GM21367 (cell line): ENCODE data around the gene PDE9A.
"Not testable (repeated sequence)": the region's sequence is repeated elsewhere in the genome, so short reads cannot be mapped to it uniquely, and the experiment has no call there.

Source experiments
- ATAC-seq: cut with Tn5 transposase; IDR thresholded peaks from one replicate; pipeline ENCODE4 v1.9.1; 2021; ENCODE audit not compliant: unreplicated experiment

PDE9A gene

DNA sequence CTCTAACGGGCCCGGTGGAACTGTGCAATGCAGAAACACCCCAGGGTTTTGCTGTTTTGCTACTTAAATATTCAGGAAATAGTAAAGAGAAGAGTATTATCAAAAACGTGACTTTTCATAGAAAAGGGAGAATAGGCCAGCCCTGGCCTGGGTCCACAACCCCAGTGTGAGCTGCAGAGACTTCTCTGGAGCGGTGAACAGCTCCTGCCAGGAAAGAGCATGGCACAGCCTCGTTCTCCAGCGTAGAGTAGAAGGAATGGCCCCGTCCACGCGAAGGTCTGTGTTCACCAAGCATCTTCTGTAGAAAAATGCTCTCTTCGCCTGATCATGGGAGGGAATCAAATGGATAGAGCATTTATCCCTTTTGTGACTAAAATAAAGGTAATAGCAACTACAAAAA lies 51.4 kb downstream of the PDE9A start:
- no peak for ATAC-seq

DNA sequence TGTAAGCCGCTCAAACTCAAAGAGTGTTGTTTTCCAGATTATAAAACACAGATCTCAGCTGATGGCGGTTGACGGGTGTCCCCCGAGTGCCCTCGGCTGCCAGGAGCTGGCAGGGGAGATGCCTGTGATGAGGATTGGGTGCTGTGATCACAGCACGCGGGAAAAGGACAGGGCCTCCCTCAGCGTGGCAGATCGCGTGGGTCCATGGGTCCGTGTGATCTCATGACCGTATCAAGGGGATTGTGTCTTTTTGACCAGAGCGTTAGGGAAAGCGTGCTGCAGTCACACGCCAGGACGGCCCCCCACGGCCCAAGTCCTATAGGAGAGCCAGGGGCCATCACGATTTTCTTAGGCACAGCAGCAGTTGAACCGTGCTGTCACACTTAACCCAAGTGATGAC lies 51.9 kb downstream of the PDE9A start:
- no peak for ATAC-seq

DNA sequence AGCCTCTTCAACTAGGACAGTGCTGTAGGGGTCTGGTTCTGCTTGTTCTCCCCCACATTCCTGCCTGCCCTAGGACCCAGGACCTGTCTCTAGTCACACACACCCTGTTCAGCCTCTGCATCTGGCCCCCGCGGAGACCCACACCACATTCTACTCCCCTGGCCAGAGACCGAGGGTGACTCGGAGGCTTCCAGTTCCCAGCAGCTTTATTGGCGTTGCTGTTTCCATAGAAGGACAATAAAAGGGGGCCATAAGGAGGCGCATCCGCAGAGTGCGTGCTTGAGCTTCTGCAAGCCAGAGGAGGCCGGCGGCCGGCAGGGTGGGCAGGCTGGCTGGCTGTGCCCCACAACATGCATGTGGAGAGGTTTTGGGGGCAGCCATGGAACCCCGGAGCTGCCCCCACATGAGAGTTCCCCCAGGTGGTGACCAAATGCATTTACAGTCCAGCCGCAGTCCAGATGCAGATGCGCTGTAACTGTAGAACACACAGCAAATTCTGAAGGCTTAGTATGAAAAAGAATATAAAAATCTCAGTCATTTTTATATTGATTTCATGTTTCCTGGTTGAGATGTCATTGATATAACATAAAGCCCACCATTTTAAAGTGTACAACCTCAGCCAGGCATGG lies 52.4 kb downstream of the PDE9A start:
- no peak for ATAC-seq

DNA sequence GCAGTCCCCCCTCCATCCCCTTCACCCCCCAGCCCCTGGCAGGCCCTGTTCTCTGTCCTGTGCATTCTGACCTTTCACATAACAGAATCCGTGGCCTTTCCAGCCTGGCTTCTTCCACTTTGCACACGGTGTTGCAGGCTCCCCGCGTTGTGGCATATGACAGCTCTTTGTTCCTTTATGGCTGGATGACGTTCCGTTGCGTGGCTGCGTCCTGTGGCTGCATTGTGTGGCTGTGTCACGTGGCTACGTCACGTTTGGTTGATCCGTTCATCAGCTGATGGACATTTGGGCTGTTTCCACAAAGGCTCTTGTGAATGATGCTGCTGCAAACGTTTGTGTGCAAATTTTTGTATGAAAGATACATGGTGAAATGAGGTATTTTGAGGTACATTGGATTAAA lies 53.3 kb downstream of the PDE9A start:
- ATAC-seq: no peak

DNA sequence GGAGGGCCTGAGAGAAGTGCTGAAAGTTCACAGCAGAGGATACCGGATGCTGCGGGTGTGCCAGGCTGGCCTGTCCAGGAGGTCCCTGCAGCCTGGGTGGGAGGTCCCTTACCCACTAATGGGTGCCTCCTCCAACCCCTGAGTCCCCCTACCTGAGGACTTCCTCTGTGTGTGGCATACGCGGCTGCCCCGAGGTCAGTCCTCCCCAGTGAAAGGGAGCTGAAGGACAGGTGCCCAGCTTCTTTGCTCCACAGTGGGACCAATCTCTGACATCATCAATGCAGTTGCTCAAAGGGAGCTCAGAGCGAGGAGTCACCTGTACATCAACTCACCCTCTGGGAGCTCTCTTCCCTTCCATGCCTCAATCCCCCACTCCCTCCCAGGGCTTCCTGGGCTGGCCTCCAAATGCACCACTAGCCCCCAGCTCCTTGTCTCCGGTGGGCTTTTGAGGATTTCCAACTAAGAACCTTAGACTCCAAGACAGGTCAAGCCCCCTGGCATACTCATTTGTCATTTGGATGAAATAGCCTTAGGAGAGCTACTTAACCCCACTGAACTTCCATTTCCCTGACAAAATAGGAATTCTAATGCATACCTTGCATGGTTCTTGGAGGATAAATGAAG lies 53.9 kb downstream of the PDE9A start:
- no peak for ATAC-seq

DNA sequence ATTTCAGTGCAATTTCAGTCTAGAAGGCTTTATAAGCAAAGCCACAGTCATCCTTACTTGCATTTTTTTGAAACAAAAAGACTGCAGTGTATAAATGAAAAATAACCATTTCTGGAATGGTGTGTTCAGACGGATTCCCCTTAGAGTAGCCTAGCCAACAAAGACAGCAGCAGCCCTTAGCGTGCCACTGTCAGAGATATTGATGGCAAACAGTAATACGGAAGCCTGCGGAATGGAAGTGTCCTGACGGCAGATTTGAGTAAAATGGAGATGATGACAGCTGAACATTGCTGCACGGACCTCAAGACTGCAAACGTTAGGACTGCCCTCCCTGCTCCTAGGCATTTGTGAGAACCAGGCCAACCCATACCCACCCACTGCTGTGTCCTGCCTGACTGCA lies 54.7 kb downstream of the PDE9A start:
- no peak for ATAC-seq

DNA sequence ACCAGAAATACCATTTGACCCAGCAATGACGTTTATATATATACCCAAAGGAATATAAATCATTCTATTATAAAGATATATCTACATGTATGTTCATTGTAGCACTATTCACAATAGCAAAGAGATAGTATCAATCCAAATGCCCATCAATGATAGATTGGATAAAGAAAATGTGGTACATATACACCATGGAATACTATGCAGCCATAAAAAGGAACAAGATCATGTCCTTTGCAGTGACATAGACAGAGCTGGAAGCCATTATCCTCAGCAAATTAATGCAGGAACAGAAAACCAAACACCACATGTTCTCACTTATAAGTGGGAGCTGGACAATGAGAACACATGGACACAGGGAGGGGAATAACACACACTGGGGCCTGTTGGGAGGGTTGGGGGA lies 55.5 kb downstream of the PDE9A start:
- not testable (repeated sequence) for ATAC-seq

DNA sequence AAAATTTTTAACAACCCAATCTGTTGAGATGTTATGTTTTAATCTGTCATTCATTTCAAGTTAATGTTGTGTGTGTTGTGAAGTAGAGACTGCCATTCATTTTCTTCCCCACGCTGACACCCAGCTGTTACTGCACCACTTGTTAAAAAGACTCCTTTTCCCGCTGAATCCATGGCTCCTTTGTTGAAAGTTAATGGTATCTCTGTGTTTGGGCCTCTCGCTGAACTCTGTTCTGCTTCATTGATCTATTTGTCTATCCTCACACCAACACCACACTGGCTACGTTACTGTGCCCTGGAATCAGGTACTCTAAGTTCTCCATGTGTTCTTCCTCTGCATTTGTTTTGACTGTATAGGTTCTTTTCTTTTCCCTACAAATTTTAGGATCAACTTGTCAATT lies 58.2 kb downstream of the PDE9A start:
- no peak for ATAC-seq

DNA sequence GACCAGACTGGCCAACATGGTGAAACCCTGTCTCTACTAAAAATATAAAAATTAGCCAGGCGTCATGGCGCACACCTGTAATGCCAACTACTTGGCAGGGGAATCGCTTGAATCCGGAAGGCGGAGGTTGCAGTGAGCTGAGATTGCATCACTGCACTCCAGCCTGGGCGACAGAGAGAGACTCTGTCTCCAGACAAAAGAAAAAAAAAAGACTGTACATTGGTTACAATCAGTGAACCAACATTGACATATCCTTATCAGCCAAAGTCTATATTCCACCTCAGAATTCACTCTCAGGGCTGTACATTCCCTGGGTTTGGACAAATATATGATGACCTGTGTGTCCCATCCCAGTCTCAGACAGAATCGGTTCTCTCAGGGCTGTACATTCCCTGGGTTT lies 62.0 kb downstream of the PDE9A start:
- not testable (repeated sequence) for ATAC-seq

DNA sequence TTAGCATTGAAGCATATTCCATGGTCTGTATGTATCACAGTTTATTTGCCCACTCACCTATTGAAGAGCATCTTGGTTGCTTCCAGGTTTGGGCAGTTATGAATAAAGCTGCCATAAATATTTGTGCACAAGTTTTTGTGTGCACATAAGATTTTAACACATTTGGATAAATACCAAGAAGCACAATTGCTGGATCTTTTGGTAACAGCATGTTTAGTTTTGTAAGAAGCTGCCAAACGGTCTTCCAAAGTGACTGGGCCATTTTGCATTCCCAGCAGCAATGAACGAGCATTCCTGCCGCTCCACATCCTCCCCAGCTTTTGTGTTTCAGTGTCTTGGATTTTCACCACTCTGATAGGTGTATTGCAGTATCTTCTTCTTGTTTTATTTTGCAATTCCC lies 62.7 kb downstream of the PDE9A start:
- no peak for ATAC-seq

DNA sequence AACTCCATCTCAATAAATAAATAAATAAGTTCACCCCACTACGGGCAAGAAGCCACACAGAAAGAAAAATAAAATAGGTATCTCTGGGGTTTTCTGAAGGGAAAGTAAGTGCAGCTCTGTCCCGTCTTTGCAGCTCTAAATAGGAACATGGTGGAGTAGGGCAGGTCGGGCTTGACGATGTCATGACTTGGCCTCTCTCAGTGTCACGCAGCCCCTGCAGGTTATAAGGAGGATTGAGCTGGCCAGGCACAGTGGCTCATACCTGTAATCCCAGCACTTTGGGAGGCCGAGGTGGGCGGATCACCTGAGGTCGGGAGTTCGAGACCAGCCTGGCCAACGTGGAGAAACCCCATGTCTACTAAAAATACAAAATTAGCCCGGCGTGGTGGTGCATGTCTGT lies 67.1 kb downstream of the PDE9A start:
- ATAC-seq: not testable (repeated sequence)

DNA sequence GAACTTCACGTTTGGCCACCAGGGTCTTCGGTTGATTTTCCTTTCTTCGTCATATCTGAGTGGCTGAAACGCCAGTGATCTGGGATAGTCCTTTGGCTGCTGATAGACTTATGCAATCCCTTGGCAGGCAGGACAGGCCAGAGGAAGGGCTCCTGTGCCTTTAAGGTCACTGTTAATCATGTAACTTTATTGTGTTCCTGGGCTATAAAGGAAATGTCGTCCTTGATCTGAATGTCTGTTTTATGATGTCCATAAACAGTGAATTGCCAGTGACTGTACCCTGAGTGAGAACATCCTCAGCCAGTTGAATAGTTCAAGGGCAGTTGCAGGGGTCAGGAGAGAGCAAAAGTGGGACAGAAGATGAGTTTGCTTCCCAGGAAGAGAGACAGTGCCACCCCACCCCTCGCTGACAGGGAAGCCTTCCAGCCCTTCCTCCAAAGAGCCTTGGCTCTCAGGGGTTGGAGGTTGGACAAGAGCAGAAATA lies 68.0 kb downstream of the PDE9A start:
- ATAC-seq: no peak

DNA sequence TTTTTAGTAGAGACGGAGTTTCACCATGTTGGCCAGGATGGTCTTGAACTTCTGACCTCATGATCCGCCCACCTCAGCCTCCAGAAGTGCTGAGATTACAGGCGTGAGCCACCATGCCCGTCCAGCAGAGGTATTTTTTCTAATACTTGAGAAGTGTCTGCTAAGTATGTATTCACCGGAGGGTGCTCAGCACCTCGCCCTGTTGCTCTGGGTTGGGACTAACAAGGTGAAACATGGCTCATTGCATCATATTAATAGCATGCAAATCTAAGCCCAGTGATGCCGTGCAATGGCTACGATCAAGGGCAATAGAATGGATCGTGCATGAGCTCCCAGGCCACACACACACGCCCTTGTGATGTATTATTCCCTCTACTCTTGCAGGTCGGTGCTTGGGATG lies 68.7 kb downstream of the PDE9A start:
- ATAC-seq: no peak

DNA sequence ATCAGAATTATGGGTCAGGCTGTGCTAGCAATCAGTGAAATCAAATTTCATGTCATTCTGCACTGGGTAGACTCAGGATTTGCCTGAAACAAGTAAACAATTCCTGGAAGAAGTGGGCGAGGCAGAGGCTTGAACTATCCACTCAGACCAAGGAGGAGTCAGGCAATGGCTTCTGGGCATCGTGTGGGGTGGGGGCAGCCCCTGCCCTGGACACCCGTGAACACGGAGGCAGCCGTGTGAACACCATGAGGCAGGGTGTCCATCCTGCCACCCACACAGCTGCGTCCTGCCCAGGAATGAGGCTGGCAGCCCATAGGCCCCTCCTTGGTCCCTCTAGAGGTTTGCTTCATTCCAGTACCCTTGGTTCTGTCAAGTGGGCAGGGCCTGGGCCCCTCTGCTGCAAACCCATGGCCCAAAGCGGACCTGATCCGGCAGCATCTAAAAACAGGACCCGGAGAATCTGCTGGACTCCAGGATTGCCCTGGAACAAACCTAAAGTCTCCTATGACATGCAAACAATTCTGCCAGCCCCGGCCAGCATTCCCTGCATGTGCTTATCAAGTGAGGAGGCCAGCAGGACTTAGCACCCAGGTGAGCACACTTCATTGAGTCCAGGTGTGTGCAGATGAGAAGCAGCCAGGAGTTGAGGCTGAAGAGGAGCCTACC lies 69.5 kb downstream of the PDE9A start:
- no peak for ATAC-seq

DNA sequence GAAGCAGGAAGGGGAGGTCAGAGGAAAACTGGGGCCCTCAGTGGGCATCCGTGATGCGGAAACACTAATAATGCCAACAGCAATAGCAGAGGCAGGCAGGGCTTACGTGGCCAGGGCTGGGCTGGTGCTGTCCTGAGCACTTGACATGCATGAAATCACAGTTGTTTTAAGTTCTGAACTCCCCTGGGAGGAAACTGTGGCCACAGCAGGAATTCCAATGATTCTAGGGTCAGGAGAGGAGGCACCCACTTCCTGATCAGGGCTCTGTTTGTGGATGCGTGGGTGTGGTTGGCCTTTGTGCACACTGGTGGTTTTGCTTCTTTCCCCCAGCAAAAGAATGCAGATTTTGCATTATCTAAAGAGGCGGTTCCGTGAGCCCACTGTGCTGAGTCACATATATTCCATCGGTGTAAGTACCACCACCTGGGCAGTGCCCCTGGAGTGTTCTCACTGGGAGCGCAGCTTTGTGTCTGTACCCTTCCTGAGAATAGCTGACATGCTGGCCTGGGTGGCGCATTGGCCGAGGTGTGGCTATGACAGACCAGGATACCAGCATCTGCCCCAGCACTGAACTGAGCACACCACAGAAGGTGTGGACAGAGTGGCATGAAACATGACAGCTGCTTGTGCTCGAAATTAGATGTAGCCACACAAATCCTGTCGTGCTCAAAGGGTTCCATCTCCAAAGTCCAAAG lies 71.0 kb downstream of the PDE9A start:
- ATAC-seq: no peak

DNA sequence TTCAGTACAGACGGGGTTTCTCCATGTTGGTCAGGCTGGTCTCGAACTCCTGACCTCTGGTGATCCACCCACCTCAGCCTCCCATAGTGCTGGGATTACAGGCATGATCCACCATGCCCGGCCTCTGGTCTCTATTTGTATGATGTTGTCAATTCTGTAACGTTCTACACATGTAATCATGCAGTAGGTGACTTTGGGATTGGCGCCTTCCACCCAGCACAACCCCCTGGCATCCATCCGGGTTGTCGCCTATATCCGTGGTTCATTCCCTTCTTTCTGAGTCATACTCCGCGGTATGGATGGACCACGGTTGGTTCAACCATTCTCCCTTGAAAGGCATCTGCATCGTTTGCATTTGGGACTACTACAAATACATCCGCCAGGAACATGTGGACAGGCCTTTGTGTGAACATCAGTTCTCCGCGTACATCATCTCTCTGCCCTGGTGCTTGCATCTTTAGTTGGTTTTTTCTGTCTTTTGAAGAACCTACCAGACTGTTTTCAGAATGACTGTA lies 72.1 kb downstream of the PDE9A start:
- ATAC-seq: no peak

DNA sequence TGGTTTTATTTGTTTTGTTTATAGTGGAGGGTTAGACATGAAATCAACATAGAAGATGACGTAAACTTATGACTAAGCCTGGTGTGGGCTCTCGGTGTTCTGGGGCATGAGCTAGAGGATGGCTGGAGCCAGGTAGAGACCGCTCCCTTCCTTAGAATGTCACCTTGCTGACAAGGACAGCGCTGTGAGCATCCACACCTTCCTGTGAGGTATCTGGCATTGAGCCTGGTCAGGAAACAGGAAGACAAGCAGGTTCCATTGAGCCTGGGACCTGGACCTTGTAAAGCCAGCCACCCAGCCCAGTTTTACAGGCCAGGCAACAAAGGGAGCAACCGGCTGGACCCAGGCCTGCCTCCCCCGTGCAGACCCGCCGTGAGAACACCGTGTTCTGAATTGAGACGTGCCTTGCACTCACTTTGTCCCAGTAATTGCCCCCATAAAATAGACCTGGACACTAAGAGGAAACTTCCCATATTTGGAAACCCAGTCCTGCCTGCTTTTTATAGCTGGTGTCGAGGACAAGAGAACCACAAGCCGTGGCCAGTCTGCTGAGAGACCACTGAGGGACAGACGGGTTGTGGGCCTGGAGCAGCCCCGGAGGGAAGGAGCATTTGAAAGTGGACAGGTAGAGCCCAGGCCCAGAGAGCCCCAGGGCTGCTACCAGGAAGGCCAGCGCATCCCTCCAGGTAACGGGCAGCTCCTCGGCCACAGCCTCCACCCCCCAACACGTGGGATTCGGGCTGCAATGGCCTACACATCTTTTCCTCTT lies 78.0 kb downstream of the PDE9A start:
- ATAC-seq: no peak

DNA sequence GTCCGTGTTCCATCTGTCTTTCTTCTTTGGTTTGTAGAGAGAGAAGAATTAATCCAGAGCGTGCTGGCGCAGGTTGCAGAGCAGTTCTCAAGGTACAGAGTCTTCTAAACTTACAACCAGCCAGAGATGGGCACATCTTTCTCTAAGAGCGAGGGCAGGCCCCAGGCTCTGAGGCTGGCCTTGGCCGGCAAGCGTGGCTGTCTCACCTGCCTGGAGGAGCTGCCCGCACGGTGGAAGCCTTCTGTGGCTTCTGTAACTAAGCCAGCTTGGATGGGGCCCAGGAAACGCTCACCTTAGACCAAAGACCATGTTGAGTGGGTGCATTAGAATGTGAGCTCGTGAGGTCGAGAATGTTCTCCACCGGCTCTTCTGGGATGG lies 78.6 kb downstream of the PDE9A start:
- ATAC-seq: no peak

DNA sequence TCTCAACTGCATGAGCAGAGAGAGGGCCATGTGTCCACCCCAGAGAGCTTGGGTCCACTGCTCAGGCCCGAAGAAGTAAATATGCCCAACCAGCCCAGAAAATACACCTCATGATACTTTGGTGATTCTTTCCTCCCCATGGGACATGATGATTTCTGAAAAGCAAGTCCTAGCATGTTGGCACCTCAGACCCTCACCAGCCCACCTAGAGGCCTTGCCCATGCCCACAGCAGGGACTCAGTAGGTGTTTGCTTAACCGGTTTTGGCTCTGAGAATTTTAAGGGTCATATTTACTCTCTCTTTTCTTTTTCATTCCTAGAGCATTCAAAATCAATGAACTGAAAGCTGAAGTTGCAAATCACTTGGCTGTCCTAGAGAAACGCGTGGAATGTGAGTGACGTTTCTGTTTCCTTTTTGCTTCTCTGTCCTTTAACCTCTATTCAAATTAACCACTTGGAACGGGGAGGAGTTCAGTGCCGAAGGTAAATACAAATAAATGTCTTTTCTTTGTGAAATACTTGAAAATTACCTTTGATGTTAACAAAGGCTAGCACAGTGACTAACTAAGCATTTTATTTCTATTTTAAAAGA lies 79.7 kb downstream of the PDE9A start:
- ATAC-seq: no peak

DNA sequence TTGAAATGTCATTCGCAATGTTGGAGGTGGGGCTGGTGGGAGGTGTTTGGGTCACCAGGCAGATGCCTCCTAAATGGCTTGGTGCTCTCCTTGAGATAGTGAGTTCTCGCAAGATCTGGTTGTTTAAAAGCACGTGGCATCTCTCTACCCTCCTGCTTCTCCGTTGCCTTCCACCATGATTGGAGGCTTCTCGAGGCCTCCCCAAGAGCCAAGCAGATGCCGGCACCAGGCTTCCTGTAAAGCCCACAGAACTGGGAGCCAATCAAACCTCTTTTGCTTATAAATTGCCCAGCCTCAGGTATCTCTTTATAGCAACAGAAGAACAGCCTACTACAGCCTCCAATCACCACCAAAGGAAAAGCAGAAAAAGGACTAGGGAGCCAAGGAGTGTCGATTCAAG lies 80.5 kb downstream of the PDE9A start:
- ATAC-seq: no peak
